H1 (cell line): ENCODE data around the gene PACSIN2. TPM values are rescaled to one million over a fixed set of nuclear protein-coding genes. Genes with fewer than 3 reads are reported as not detected.

Source experiments
- CHD7 ChIP-seq: fragments of 300-600 bp; sonication (generic); IDR thresholded peaks from 2 replicates; pipeline ENCODE4 v1.7.1; 2012; ENCODE audit warnings: low read length, moderate library complexity, mild to moderate bottlenecking, inconsistent platforms; ENCODE audit not compliant: insufficient replicate concordance
- GABPA ChIP-seq: IDR thresholded peaks from 2 replicates; pipeline ENCODE4 v1.6.1; 2011; ENCODE audit warnings: mild to moderate bottlenecking, low read length, moderate library complexity, borderline replicate concordance; ENCODE audit not compliant: insufficient read depth
- polyA plus RNA-seq, 7 experiments: library from polyadenylated mRNA; depleted of rRNA in 3 of 7; stranded (reverse) in 5 of 7; unstranded in 2 of 7; fragments of >200 nt in 5 of 7; fragments of 200-250 nt in 2 of 7; gene quantifications; 1 replicate in 5 of 7; 2 replicates in 1 of 7; 4 replicates in 1 of 7; pipeline versions ENCODE4 v1.2.1 to v1.2.3, GENCODE V29; 2011 to 2013; ENCODE audit warnings: missing spikeins in 2 of 7, mixed read lengths in 2 of 7
- total RNA-seq: library from RNA; stranded (reverse); fragmentation: NEBNext Ultra II Directional; extraction: Animal tissue kit (Norgen Biotek cat#: 25700); gene quantifications from 2 replicates; pipeline ENCODE4 v1.2.1, GENCODE V29; 2021

Gene PACSIN2
- total and polyA plus RNA-seq, 2 of the 8 experiments (the other 6 are each of a cell fraction or from before 2014, with no cell fraction given), result 44.8 to 64.2 TPM

GRCh38 chr22:43035250-43035649 lies 20.3 kb upstream of the PACSIN2 start (continued):
- no peak for TF ChIP-seq CHD7
- no peak for TF ChIP-seq GABPA
